HCT116 (cell line): Measurements from ENCODE around the gene ADAMTS3. TPM values are rescaled to one million over a fixed set of nuclear protein-coding genes. Genes with fewer than 3 reads are reported as not detected.

Source experiments
- ATAC-seq: fragments of 200-7000 bp; cut with Tn5 transposase; 2 replicates; pipeline ENCODE4 v1.9.1; 2020; ENCODE audit warnings: mild to moderate bottlenecking, moderate library complexity
- BruUV-seq: library from RNA; stranded (reverse); fragments of 400-500 nt; replicated peaks from 2 replicates; lab custom pipeline; 2021; lab: Mats Ljungman, UMichigan
- CTCF ChIA-PET: fragments of 300-600 bp; sonication (Branson Sonifier 250); formaldehyde crosslinking; loops from one replicate; lab custom pipeline; 2021; ENCODE audit warnings: antibody characterized with exemption; lab: Charles Lee
- POLR2A ChIA-PET: fragments of 300-600, 350-600 bp; sonication (Branson Sonifier 250); formaldehyde crosslinking; loops from one replicate; lab custom pipeline; 2021; ENCODE audit warnings: antibody characterized with exemption; lab: Charles Lee
- RAD21 ChIA-PET, 2 experiments: fragments of 300-600 bp; sonication (Branson Sonifier 250); formaldehyde crosslinking; loops; one replicate each; lab custom pipeline; 2023; ENCODE audit warnings: low total read pairs in 2 of 2; ENCODE audit not compliant: uncharacterized antibody in 2 of 2, unreplicated experiment in 2 of 2, low non-redundant PET in 1 of 2; lab: Charles Lee
- DNase-seq: peaks from one replicate; pipeline ENCODE4 v3.0.0-alpha.2; 2010; ENCODE audit warnings: low read depth, low spot score
- H2AFZ ChIP-seq: fragments of 200-600 bp; shearing (Covaris generic), sonication (generic); 2 replicates; pipeline ENCODE4 v1.6.1; 2017; ENCODE audit warnings: low read depth, mixed run types, mixed read lengths, antibody characterized with exemption, low read length; ENCODE audit not compliant: poor library complexity, severe bottlenecking
- H3K27ac ChIP-seq: 2 replicates; pipeline ENCODE4 v1.5.1; 2012; ENCODE audit warnings: low read depth, low read length
- H3K27me3 ChIP-seq: fragments of 200-600 bp; sonication (generic); 2 replicates; pipeline ENCODE4 v1.6.1; 2016; ENCODE audit warnings: mixed run types, low read length, mixed read lengths; ENCODE audit not compliant: insufficient read depth
- H3K36me3 ChIP-seq, 2 experiments: fragments of 200-500 bp in 1 of 2; fragments of 200-600 bp in 1 of 2; sonication (Bioruptor generic) in 1 of 2; sonication (generic) in 1 of 2; 2 replicates each; pipeline versions ENCODE4 v1.5.1 to v1.6.1; 2014 to 2016; ENCODE audit warnings: low read length in 2 of 2, inconsistent platforms in 1 of 2, mixed read lengths in 1 of 2, mixed run types in 1 of 2; ENCODE audit not compliant: insufficient read depth in 2 of 2, control insufficient read depth in 1 of 2
- H3K4me1 ChIP-seq, 2 experiments: fragments of 200-600 bp in 1 of 2; sonication (generic) in 1 of 2; 2 replicates each; pipeline versions ENCODE4 v1.5.1 to v1.6.1; 2012 to 2017; ENCODE audit warnings: low read length in 2 of 2, inconsistent platforms in 1 of 2, mild to moderate bottlenecking in 1 of 2, mixed read lengths in 1 of 2, mixed run types in 1 of 2, moderate library complexity in 1 of 2; ENCODE audit not compliant: insufficient read depth in 2 of 2, control insufficient read depth in 1 of 2
- H3K4me2 ChIP-seq: fragments of 200-600 bp; sonication (generic); 2 replicates; pipeline ENCODE4 v1.6.1; 2017; ENCODE audit warnings: mixed run types, low read length, mixed read lengths
- H3K4me3 ChIP-seq, 2 experiments: fragments of 200-600 bp in 1 of 2; sonication (generic) in 1 of 2; replicated peaks in 1 of 2; 2 replicates each; pipeline ENCODE4 v1.5.1; 2011 to 2016; ENCODE audit warnings: low read length in 2 of 2, control low read depth in 1 of 2, low read depth in 1 of 2, mild to moderate bottlenecking in 1 of 2, mixed read lengths in 1 of 2, mixed run types in 1 of 2
- H3K79me2 ChIP-seq: fragments of 200-600 bp; sonication (generic); 2 replicates; pipeline ENCODE4 v1.6.1; 2017; ENCODE audit warnings: mild to moderate bottlenecking, mixed run types, low read length, moderate library complexity, mixed read lengths; ENCODE audit not compliant: insufficient read depth
- H3K9ac ChIP-seq: fragments of 200-600 bp; sonication (generic); 2 replicates; pipeline ENCODE4 v1.6.1; 2016; ENCODE audit warnings: low read length, mixed read lengths
- H3K9me2 ChIP-seq: fragments of 200-600 bp; sonication (generic), shearing (Covaris generic); 2 replicates; pipeline ENCODE4 v1.6.1; 2017; ENCODE audit warnings: mixed run types, mild to moderate bottlenecking, moderate library complexity; ENCODE audit not compliant: insufficient read depth
- H3K9me3 ChIP-seq, 2 experiments: fragments of 200-500 bp in 1 of 2; fragments of 200-600 bp in 1 of 2; sonication (Bioruptor generic) in 1 of 2; sonication (generic) in 1 of 2; 2 replicates each; pipeline ENCODE4 v1.6.1; 2014 to 2017; ENCODE audit warnings: low read length in 2 of 2, mixed read lengths in 2 of 2, inconsistent platforms in 1 of 2, low read depth in 1 of 2, mild to moderate bottlenecking in 1 of 2, mixed run types in 1 of 2, moderate library complexity in 1 of 2; ENCODE audit not compliant: control insufficient read depth in 1 of 2, insufficient read depth in 1 of 2
- H4K20me1 ChIP-seq: fragments of 200-600 bp; sonication (generic), shearing (Covaris generic); 2 replicates; pipeline ENCODE4 v1.6.1; 2017; ENCODE audit warnings: mixed run types, mild to moderate bottlenecking, moderate library complexity; ENCODE audit not compliant: insufficient read depth
- ATF3 ChIP-seq: IDR thresholded peaks from 2 replicates; pipeline ENCODE4 v1.6.1; 2012
- CEBPB ChIP-seq: IDR thresholded peaks from 2 replicates; pipeline ENCODE4 v1.6.1; 2012; ENCODE audit warnings: low read depth
- CTCF ChIP-seq, 3 experiments: fragments of 200-600 bp in 1 of 3; sonication (generic) in 1 of 3; IDR thresholded peaks in 2 of 3; conservative IDR thresholded peaks in 1 of 3; 2 replicates each; pipeline ENCODE4 v1.5.1; 2012 to 2017; ENCODE audit warnings: low read depth in 2 of 3, low read length in 2 of 3, antibody characterized with exemption in 1 of 3, borderline replicate concordance in 1 of 3, control low read depth in 1 of 3, mild to moderate bottlenecking in 1 of 3, mixed read lengths in 1 of 3, mixed run types in 1 of 3, moderate library complexity in 1 of 3; ENCODE audit not compliant: insufficient read depth in 1 of 3
- EGR1 ChIP-seq: IDR thresholded peaks from 2 replicates; pipeline ENCODE4 v1.6.1; 2012; ENCODE audit warnings: low read depth
- EZH2phosphoT487 ChIP-seq: fragments of 200-600 bp; IDR thresholded peaks from 2 replicates; pipeline ENCODE4 v1.6.1; 2018; ENCODE audit warnings: antibody characterized with exemption, borderline replicate concordance
- FOSL1 ChIP-seq: IDR thresholded peaks from 2 replicates; pipeline ENCODE4 v1.6.1; 2012; ENCODE audit warnings: low read depth
- JUND ChIP-seq: IDR thresholded peaks from 2 replicates; pipeline ENCODE4 v1.6.1; 2012
- MAX ChIP-seq: IDR thresholded peaks from 2 replicates; pipeline ENCODE4 v1.6.1; 2012
- POLR2A ChIP-seq: IDR thresholded peaks from 2 replicates; pipeline ENCODE4 v1.7.0; 2011; ENCODE audit warnings: borderline replicate concordance; ENCODE audit not compliant: insufficient read depth, insufficient read length; ENCODE audit errors: extremely low read depth
- POLR2AphosphoS5 ChIP-seq: IDR thresholded peaks from 2 replicates; pipeline ENCODE4 v1.6.1; 2011; ENCODE audit warnings: mild to moderate bottlenecking, low read depth, low read length, moderate library complexity
- RAD21 ChIP-seq: IDR thresholded peaks from 2 replicates; pipeline ENCODE4 v1.6.1; 2012; ENCODE audit warnings: low read depth, mild to moderate bottlenecking
- REST ChIP-seq: IDR thresholded peaks from 2 replicates; pipeline ENCODE4 v1.6.1; 2012; ENCODE audit warnings: low read depth
- SRF ChIP-seq: IDR thresholded peaks from 2 replicates; pipeline ENCODE4 v1.6.1; 2012; ENCODE audit warnings: low read depth
- YY1 ChIP-seq: IDR thresholded peaks from 2 replicates; pipeline ENCODE4 v1.6.1; 2011; ENCODE audit warnings: low read length, low read depth, moderate library complexity, mild to moderate bottlenecking; ENCODE audit not compliant: insufficient replicate concordance; ENCODE audit errors: extremely low read depth
- ZBTB33 ChIP-seq: IDR thresholded peaks from 2 replicates; pipeline ENCODE4 v1.6.1; 2011; ENCODE audit warnings: mild to moderate bottlenecking, low read length, moderate library complexity; ENCODE audit not compliant: insufficient replicate concordance; ENCODE audit errors: extremely low read depth
- ZFX ChIP-seq: fragments of 450-650 bp; IDR thresholded peaks from 2 replicates; pipeline ENCODE4 v1.6.1; 2017
- ZNF274 ChIP-seq: fragments of 200-500 bp; sonication (Bioruptor generic); IDR thresholded peaks from 2 replicates; pipeline ENCODE4 v1.6.1; 2014; ENCODE audit warnings: mild to moderate bottlenecking, low read depth, low read length, inconsistent platforms
- intact Hi-C: fragments of 100-400 bp; cut with micrococcal nuclease; formaldehyde crosslinking; loops from 2 replicates; pipeline ENCODE4 v1.10.0; 2022
- total RNA-seq: library from RNA; stranded (reverse); gene quantifications from one replicate; pipeline ENCODE4 v1.2.1, GENCODE V29; 2021; ENCODE audit not compliant: unreplicated experiment

The ADAMTS3 gene
- total RNA-seq, 1 experiment from 2014 or later: not detected

- intact Hi-C loops: no loop called here
- H2AFZ ChIP-seq: no peak overlapping the region
- ATAC-seq (no peak), DNase-seq (no peak)
- ChIA-PET RAD21 (no interaction called here), POLR2A (no interaction called here), CTCF (no interaction called here)
- no peaks in the 10 kb centered on the region for H3K4me1 ChIP-seq
- H3K27me3 ChIP-seq: no peaks in the 10 kb centered on the region
- no TSS peak for BruUV-seq
- H3K9me3 ChIP-seq: no peaks in the 10 kb centered on the region; a peak in 2 of 4 replicates
- no peaks in the 10 kb centered on the region for H3K9me2 ChIP-seq
- no peak overlapping the region for H3K9ac ChIP-seq
- no peaks in the 10 kb centered on the region for H3K36me3 ChIP-seq
- no peak overlapping the region for H3K27ac ChIP-seq
- no peaks in the 10 kb centered on the region for H4K20me1 ChIP-seq
- TF ChIP-seq POLR2A (no peak), RAD21 (no peak), CEBPB (no peak), YY1 (no peak), ATF3 (no peak), FOSL1 (no peak), EGR1 (no peak), SRF (no peak), POLR2AphosphoS5 (no peak), ZFX (no peak), CTCF (IDR thresholded peaks at IDR 0.05 in 2 of 3, conservative IDR thresholded peaks at IDR 0.05 in 1 of 3; ENCODE audit: borderline replicate concordance in 1 of 3, insufficient read depth in 1 of 3, low read depth in 2 of 3, low read length in 2 of 3) (no peak), EZH2phosphoT487 (no peak), ZBTB33 (no peak), REST (no peak), MAX (no peak), ZNF274 (no peak), JUND (no peak)
- no peak overlapping the region for H3K4me2 ChIP-seq
- H3K79me2 ChIP-seq: no peaks in the 10 kb centered on the region
- no peak overlapping the region for H3K4me3 ChIP-seq
Observed at GRCh38 chr4:72397314-72397713, 171.7 kb downstream of the ADAMTS3 start.
